H9 (cell line): ENCODE measurements around the gene CTCF. TPM values are rescaled to one million over a fixed set of nuclear protein-coding genes. Genes with fewer than 3 reads are reported as not detected.

Experiments
- DNase-seq: peaks from one replicate; pipeline ENCODE4 v3.0.0-alpha.2; 2017
- H2AFZ ChIP-seq: one replicate; pipeline ENCODE4 v1.6.1; 2013; ENCODE audit warnings: mild to moderate bottlenecking, low read length, control low read depth, moderate library complexity
- H2AK5ac ChIP-seq: 2 replicates; pipeline ENCODE4 v1.6.1; 2013; ENCODE audit warnings: low read length, control low read depth, mixed read lengths; ENCODE audit not compliant: insufficient read length
- H2BK120ac ChIP-seq: one replicate; pipeline ENCODE4 v1.6.1; 2013; ENCODE audit warnings: low read depth, mild to moderate bottlenecking, low read length, control low read depth, inconsistent platforms; ENCODE audit not compliant: poor library complexity, severe bottlenecking
- H2BK12ac ChIP-seq: 2 replicates; pipeline ENCODE4 v1.6.1; 2013; ENCODE audit warnings: low read length, control low read depth, mixed read lengths, low read depth; ENCODE audit not compliant: insufficient read length
- H2BK15ac ChIP-seq: 2 replicates; pipeline ENCODE4 v1.6.1; 2013; ENCODE audit warnings: low read depth, low read length, control low read depth
- H2BK20ac ChIP-seq: one replicate; pipeline ENCODE4 v1.6.1; 2013; ENCODE audit warnings: low read depth, mild to moderate bottlenecking, low read length, control low read depth, inconsistent platforms; ENCODE audit not compliant: poor library complexity, severe bottlenecking
- H2BK5ac ChIP-seq: 2 replicates; pipeline ENCODE4 v1.6.1; 2013; ENCODE audit warnings: low read length, control low read depth, mixed read lengths; ENCODE audit not compliant: insufficient read length
- H3K14ac ChIP-seq: 2 replicates; pipeline ENCODE4 v1.6.1; 2013; ENCODE audit warnings: low read length, control low read depth; ENCODE audit not compliant: insufficient read depth
- H3K18ac ChIP-seq: 2 replicates; pipeline ENCODE4 v1.6.1; 2013; ENCODE audit warnings: low read depth, mild to moderate bottlenecking, mixed read lengths, low read length, control low read depth; ENCODE audit not compliant: insufficient read length
- H3K23ac ChIP-seq: 2 replicates; pipeline ENCODE4 v1.6.1; 2013; ENCODE audit warnings: low read length, control low read depth, mixed read lengths, low read depth; ENCODE audit not compliant: insufficient read length
- H3K23me2 ChIP-seq: 2 replicates; pipeline ENCODE4 v1.6.1; 2013; ENCODE audit warnings: low read depth, mild to moderate bottlenecking, mixed read lengths, low read length, control low read depth; ENCODE audit not compliant: insufficient read length, poor library complexity, severe bottlenecking
- H3K27ac ChIP-seq: 2 replicates; pipeline ENCODE4 v1.5.1; 2013; ENCODE audit warnings: low read length, control low read depth, mixed read lengths, low read depth; ENCODE audit not compliant: insufficient read length
- H3K27me3 ChIP-seq: 2 replicates; pipeline ENCODE4 v1.6.1; 2013; ENCODE audit warnings: low read length, control low read depth, inconsistent platforms; ENCODE audit not compliant: insufficient read depth
- H3K4ac ChIP-seq: 2 replicates; pipeline ENCODE4 v1.6.1; 2013; ENCODE audit warnings: low read depth, mild to moderate bottlenecking, control low read depth, inconsistent platforms, low read length, moderate library complexity
- H3K4me1 ChIP-seq: 2 replicates; pipeline ENCODE4 v1.6.1; 2013; ENCODE audit warnings: low read length, control low read depth, inconsistent platforms; ENCODE audit not compliant: insufficient read depth
- H3K4me2 ChIP-seq: 2 replicates; pipeline ENCODE4 v1.6.1; 2013; ENCODE audit warnings: low read length, control low read depth, mixed read lengths; ENCODE audit not compliant: insufficient read length, insufficient read depth
- H3K56ac ChIP-seq: 2 replicates; pipeline ENCODE4 v1.6.1; 2013; ENCODE audit warnings: low read depth, mild to moderate bottlenecking, mixed read lengths, low read length, control low read depth; ENCODE audit not compliant: insufficient read length
- H3K79me1 ChIP-seq: 2 replicates; pipeline ENCODE4 v1.6.1; 2013; ENCODE audit warnings: low read depth, mild to moderate bottlenecking, moderate library complexity, low read length, control low read depth, inconsistent platforms; ENCODE audit not compliant: insufficient read depth, poor library complexity, severe bottlenecking
- H3K79me2 ChIP-seq: 2 replicates; pipeline ENCODE4 v1.6.1; 2013; ENCODE audit warnings: low read length, control low read depth, inconsistent platforms; ENCODE audit not compliant: insufficient read depth
- H3K9ac ChIP-seq: 2 replicates; pipeline ENCODE4 v1.6.1; 2013; ENCODE audit warnings: low read length, control low read depth, mixed read lengths; ENCODE audit not compliant: insufficient read length; ENCODE audit errors: extremely low read depth
- H3K9me3 ChIP-seq: one replicate; pipeline ENCODE4 v1.6.1; 2013; ENCODE audit warnings: low read depth, low read length, inconsistent platforms; ENCODE audit not compliant: control insufficient read depth
- H3T11ph ChIP-seq: one replicate; pipeline ENCODE4 v1.6.1; 2013; ENCODE audit warnings: mild to moderate bottlenecking, low read length, control low read depth, inconsistent platforms
- H4K20me1 ChIP-seq: one replicate; pipeline ENCODE4 v1.6.1; 2013; ENCODE audit not compliant: control insufficient read depth, insufficient read length, insufficient read depth
- H4K5ac ChIP-seq: 2 replicates; pipeline ENCODE4 v1.6.1; 2013; ENCODE audit warnings: low read depth, mild to moderate bottlenecking, mixed read lengths, low read length, control low read depth; ENCODE audit not compliant: insufficient read length
- H4K8ac ChIP-seq: replicated peaks from 2 replicates; pipeline ENCODE4 v1.6.1; 2013; ENCODE audit warnings: low read length, control low read depth, mixed read lengths, low read depth; ENCODE audit not compliant: insufficient read length
- H4K91ac ChIP-seq: 2 replicates; pipeline ENCODE4 v1.6.1; 2013; ENCODE audit warnings: low read depth, mild to moderate bottlenecking, moderate library complexity, mixed read lengths, low read length, control low read depth; ENCODE audit not compliant: insufficient read length
- H3K27ac Mint-ChIP-seq, 3 experiments: 2 replicates in 2 of 3; 3 replicates in 1 of 3; pipeline ENCODE4 v1.8.0; 2020 to 2021; ENCODE audit warnings: mixed read lengths in 3 of 3, mild to moderate bottlenecking in 1 of 3, moderate library complexity in 1 of 3
- H3K27me3 Mint-ChIP-seq: 2 replicates; pipeline ENCODE4 v1.8.0; 2021; ENCODE audit warnings: low read depth, mild to moderate bottlenecking, moderate library complexity, mixed read lengths
- H3K36me3 Mint-ChIP-seq, 3 experiments: 2 replicates in 2 of 3; 3 replicates in 1 of 3; pipeline ENCODE4 v1.8.0; 2020 to 2021; ENCODE audit warnings: low read depth in 3 of 3, mixed read lengths in 3 of 3; ENCODE audit not compliant: insufficient read depth in 1 of 3
- H3K4me1 Mint-ChIP-seq, 2 experiments: 2 replicates each; pipeline ENCODE4 v1.8.0; 2020; ENCODE audit warnings: mixed read lengths in 2 of 2
- H3K4me3 Mint-ChIP-seq, 2 experiments: 2 replicates in 1 of 2; 3 replicates in 1 of 2; pipeline ENCODE4 v1.8.0; 2020 to 2021; ENCODE audit warnings: mild to moderate bottlenecking in 2 of 2, mixed read lengths in 2 of 2, moderate library complexity in 1 of 2
- H3K9me3 Mint-ChIP-seq, 2 experiments: 2 replicates in 1 of 2; 3 replicates in 1 of 2; pipeline ENCODE4 v1.8.0; 2020; ENCODE audit warnings: mild to moderate bottlenecking in 2 of 2, mixed read lengths in 2 of 2, moderate library complexity in 1 of 2
- WGBS: extraction: QIAGEN DNeasy Blood & Tissue Kit; methylation state at CpG from one replicate; pipeline ENCODE4 v1.1.7; 2013; ENCODE audit warnings: missing lambda C conversion rate, low lambda C conversion rate, mixed read lengths; ENCODE audit not compliant: insufficient read length; ENCODE audit errors: extremely low coverage; 5-methylcytosine and 5-hydroxymethylcytosine counted together
- total RNA-seq: library from RNA; stranded (reverse); gene quantifications from 2 replicates; pipeline ENCODE4 v1.2.1, GENCODE V29; 2021
- TF ChIP-seq, protein P1 (sequence below): fragments of 200-600 bp; sonication (generic); conservative IDR thresholded peaks from 3 replicates; pipeline ENCODE4 v1.8.0; 2021; ENCODE audit warnings: antibody characterized with exemption, mild to moderate bottlenecking

Gene CTCF
- total RNA-seq, 1 experiment from 2014 or later: 87.3 TPM

DNA sequence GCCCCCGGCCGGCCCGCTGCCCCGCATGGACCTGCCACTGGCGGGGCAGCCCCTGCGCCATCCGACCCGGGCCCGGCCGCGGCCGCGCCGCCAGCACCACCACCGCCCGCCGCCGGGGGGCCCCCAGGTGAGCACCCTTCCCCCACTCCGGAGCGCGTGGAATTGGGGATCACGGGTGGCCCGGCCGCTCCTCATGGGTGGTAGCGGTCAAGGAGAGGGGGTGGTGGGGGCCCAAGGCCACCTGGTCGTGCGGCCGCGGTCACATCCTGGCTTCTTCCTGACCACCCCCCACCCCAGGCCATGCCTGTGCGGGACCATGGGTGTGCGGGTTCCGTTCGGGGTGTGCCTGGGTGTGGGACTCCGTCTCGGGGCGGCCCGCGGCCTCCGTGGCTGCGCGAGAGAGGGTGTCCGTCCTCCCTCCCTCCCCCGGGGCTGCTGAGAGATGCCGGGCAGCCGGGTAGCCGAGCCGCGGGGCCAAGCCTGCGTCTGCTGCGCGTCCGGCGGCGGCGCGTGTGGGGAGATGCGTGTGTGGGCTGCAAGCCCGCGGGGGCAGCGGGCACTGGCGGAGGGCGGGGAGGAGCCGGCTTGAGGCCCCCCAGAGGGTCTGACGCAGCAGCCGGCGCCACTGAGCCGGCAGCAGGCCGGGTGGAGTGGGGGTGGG is 90.9 kb downstream of the CTCF start:
- no peaks in the 10 kb centered on the region for H3K9me3 ChIP-seq
- H2BK20ac ChIP-seq: no peak overlapping the region
- peaks cover 5% of the 10 kb centered on the region for H3K27me3 Mint-ChIP-seq
- H3K27ac ChIP-seq: no peak overlapping the region
- H2BK5ac ChIP-seq: no peak overlapping the region
- no peak overlapping the region for H3T11ph ChIP-seq
- no peaks in the 10 kb centered on the region; a peak in 1 of 5 replicates for H3K9me3 Mint-ChIP-seq
- WGBS: no CpG with 5 or more reads among the region's 68 CpGs
- H3K9ac ChIP-seq: no peak overlapping the region
- no peak overlapping the region for H3K4ac ChIP-seq
- no peak overlapping the region for H2BK15ac ChIP-seq
- H3K23ac ChIP-seq: no peak overlapping the region
- H3K4me1 Mint-ChIP-seq: peaks cover 2 to 6% of the 10 kb centered on the region in 2 experiments; a peak in 3 of 4 replicates
- TF ChIP-seq, protein P1, sequence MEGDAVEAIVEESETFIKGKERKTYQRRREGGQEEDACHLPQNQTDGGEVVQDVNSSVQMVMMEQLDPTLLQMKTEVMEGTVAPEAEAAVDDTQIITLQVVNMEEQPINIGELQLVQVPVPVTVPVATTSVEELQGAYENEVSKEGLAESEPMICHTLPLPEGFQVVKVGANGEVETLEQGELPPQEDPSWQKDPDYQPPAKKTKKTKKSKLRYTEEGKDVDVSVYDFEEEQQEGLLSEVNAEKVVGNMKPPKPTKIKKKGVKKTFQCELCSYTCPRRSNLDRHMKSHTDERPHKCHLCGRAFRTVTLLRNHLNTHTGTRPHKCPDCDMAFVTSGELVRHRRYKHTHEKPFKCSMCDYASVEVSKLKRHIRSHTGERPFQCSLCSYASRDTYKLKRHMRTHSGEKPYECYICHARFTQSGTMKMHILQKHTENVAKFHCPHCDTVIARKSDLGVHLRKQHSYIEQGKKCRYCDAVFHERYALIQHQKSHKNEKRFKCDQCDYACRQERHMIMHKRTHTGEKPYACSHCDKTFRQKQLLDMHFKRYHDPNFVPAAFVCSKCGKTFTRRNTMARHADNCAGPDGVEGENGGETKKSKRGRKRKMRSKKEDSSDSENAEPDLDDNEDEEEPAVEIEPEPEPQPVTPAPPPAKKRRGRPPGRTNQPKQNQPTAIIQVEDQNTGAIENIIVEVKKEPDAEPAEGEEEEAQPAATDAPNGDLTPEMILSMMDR: peak; percentile 62; the same call in 2 of the 3 replicates
- H2BK12ac ChIP-seq: no peak overlapping the region
- DNase-seq: no peak
- H3K4me1 ChIP-seq: no peaks in the 10 kb centered on the region
- peak overlapping the region; percentile 80 to 84 for H3K4me3 Mint-ChIP-seq
- H3K18ac ChIP-seq: no peak overlapping the region
- peak overlapping the region; percentile 67; the same call in 1 of the 2 replicates for H3K14ac ChIP-seq
- no peaks in the 10 kb centered on the region; the same call in 1 of the 2 replicates for H3K27me3 ChIP-seq
- H3K56ac ChIP-seq: no peak overlapping the region
- H4K5ac ChIP-seq: no peak overlapping the region
- H3K27ac Mint-ChIP-seq: no peak overlapping the region
- no peaks in the 10 kb centered on the region for H4K20me1 ChIP-seq
- H2AK5ac ChIP-seq: no peak overlapping the region
- H3K79me2 ChIP-seq: no peaks in the 10 kb centered on the region
- H3K4me2 ChIP-seq: peak overlapping the region; percentile 68
- H2BK120ac ChIP-seq: no peak overlapping the region
- H3K23me2 ChIP-seq: peaks cover 3% of the 10 kb centered on the region
- no peak overlapping the region for H4K91ac ChIP-seq
- H2AFZ ChIP-seq: no peak overlapping the region
- no peak overlapping the region for H4K8ac ChIP-seq
- no peaks in the 10 kb centered on the region for H3K79me1 ChIP-seq
- peaks cover 12 to 52% (median 44%) of the 10 kb centered on the region in 3 experiments for H3K36me3 Mint-ChIP-seq
